ENCODE measurements around the gene RDH13. TPM values are rescaled to one million over a fixed set of nuclear protein-coding genes. Genes with fewer than 3 reads are reported as not detected.

Gene RDH13
- total RNA-seq, 4 donors from 2014 or later, result 28.4 to 125 (median 61.7) TPM

- Histone ChIP-seq H3K4me1 (peaks cover 5 to 20% (median 13%) of the 10 kb centered on the region in 4 donors), H3K27me3 (no peaks in the 10 kb centered on the region), H3K27ac (no peak overlapping the region), H3K36me3 (peaks cover 0 to 44% (median 14%) of the 10 kb centered on the region in 4 donors), H3K9me3 (no peaks in the 10 kb centered on the region), H3K4me3 (no peak overlapping the region)
- intact Hi-C loops (cut with DNase I; ENCODE audit: low total_unique reads), result no loop called here
- in situ Hi-C loops (cut with MboI; ENCODE audit: low pct_ligation_motif_present in 1 of 4, low pct_unique_long_range_greater_than_20kb in 1 of 4, low sequenced_read_pairs in 3 of 4), result no loop called here
- no peak for DNase-seq
- TF ChIP-seq POLR2A (IDR thresholded peaks at IDR 0.05) (no peak), EP300 (IDR thresholded peaks at IDR 0.05; ENCODE audit: low read depth) (no peak), POLR2AphosphoS5 (IDR thresholded peaks at IDR 0.05) (no peak), CTCF (IDR thresholded peaks at IDR 0.05) (no peak)
- 96% methylated on average over 23 of the region's 23 CpGs; no CpG with 5 or more reads in 1 of the 2 donors for WGBS, 2 donors (ENCODE audit: low coverage in 1 of 2)
Measured at GRCh38 chr19:55058781-55059610, 4.0 kb downstream of the RDH13 start.

- 86 to 94% methylated on average over 4 to 9 of the region's 9 CpGs for WGBS, 2 donors (ENCODE audit: low coverage in 1 of 2)
- H3K27ac ChIP-seq, result no peak overlapping the region
Measured at GRCh38 chr19:55056827-55057226, 6.1 kb downstream of the RDH13 start.

GRCh38 chr19:55053735-55054134 is 9.2 kb downstream of the RDH13 start:
- in situ Hi-C loops (cut with MboI; ENCODE audit: low pct_ligation_motif_present in 1 of 4, low pct_unique_long_range_greater_than_20kb in 1 of 4, low sequenced_read_pairs in 3 of 4), result no loop called here
- intact Hi-C loops (cut with DNase I; ENCODE audit: low total_unique reads), result no loop called here

More at GRCh38 chr19:55056827-55057226, 6.1 kb downstream of the RDH13 start:
- DNase-seq, result no peak
- no peaks in the 10 kb centered on the region for H3K9me3 ChIP-seq
- H3K27me3 ChIP-seq, result no peaks in the 10 kb centered on the region
- intact Hi-C loops (cut with DNase I; ENCODE audit: low total_unique reads) (no loop called here), in situ Hi-C loops (cut with MboI; ENCODE audit: low pct_ligation_motif_present in 1 of 4, low pct_unique_long_range_greater_than_20kb in 1 of 4, low sequenced_read_pairs in 3 of 4) (no loop called here)
- peaks cover 0 to 54% (median 21%) of the 10 kb centered on the region in 4 donors for H3K36me3 ChIP-seq
- TF ChIP-seq POLR2AphosphoS5 (IDR thresholded peaks at IDR 0.05) (no peak), POLR2A (IDR thresholded peaks at IDR 0.05) (no peak), EP300 (IDR thresholded peaks at IDR 0.05; ENCODE audit: low read depth) (no peak), CTCF (IDR thresholded peaks at IDR 0.05) (no peak)
- H3K4me3 ChIP-seq, result no peak overlapping the region
- H3K4me1 ChIP-seq, result peaks cover 2 to 12% (median 6%) of the 10 kb centered on the region in 4 donors

More at GRCh38 chr19:55053735-55054134, 9.2 kb downstream of the RDH13 start:
- Histone ChIP-seq H3K36me3 (peaks cover 0 to 67% (median 26%) of the 10 kb centered on the region in 4 donors), H3K27ac (no peak overlapping the region), H3K9me3 (no peaks in the 10 kb centered on the region), H3K4me1 (no peaks in the 10 kb centered on the region), H3K27me3 (no peaks in the 10 kb centered on the region), H3K4me3 (no peak overlapping the region)
- no peak for DNase-seq
- 66 to 91% methylated on average over 4 to 7 of the region's 7 CpGs for WGBS, 2 donors (ENCODE audit: low coverage in 1 of 2)
- TF ChIP-seq EP300 (IDR thresholded peaks at IDR 0.05; ENCODE audit: low read depth) (no peak), CTCF (IDR thresholded peaks at IDR 0.05) (no peak), POLR2AphosphoS5 (IDR thresholded peaks at IDR 0.05) (no peak)
